ENCODE measurements around the gene CDH23. TPM values are rescaled to one million over a fixed set of nuclear protein-coding genes. Genes with fewer than 3 reads are reported as not detected.

CDH23 gene
- polyA plus RNA-seq, 1 donor (not counting 4 experiments of a cell fraction or from before 2014, with no cell fraction given), result 0.01 TPM

- no peaks in the 10 kb centered on the region for H3K9me1 ChIP-seq (ENCODE audit: control insufficient read depth, extremely low read depth, insufficient read depth, low read length)
- H2AFZ ChIP-seq (ENCODE audit: control insufficient read depth, low read length), result no peak overlapping the region
- no peaks in the 10 kb centered on the region for H3K36me3 ChIP-seq (ENCODE audit: control insufficient read depth in 2 of 2, extremely low read depth in 1 of 2, insufficient read depth in 2 of 2, low read length in 2 of 2)
- no peak for DNase-seq (ENCODE audit: low read depth, low spot score)
- FAIRE-seq, result no peak
- H3K27ac ChIP-seq (ENCODE audit: control insufficient read depth, insufficient read depth, low read length), result no peak overlapping the region
- no peak overlapping the region for H3K9ac ChIP-seq (ENCODE audit: control insufficient read depth, extremely low read depth, insufficient read depth, low read length)
- no peaks in the 10 kb centered on the region for H4K20me1 ChIP-seq (ENCODE audit: control insufficient read depth, extremely low read depth, insufficient read depth, low read length)
- peaks cover 13% of the 10 kb centered on the region for H3K4me1 ChIP-seq (ENCODE audit: control insufficient read depth, extremely low read depth, insufficient read depth, low read length)
- no peak overlapping the region for H3K4me3 ChIP-seq (ENCODE audit: control insufficient read depth in 2 of 3, extremely low read depth in 1 of 3, insufficient read depth in 2 of 3, low read depth in 1 of 3, low read length in 3 of 3)
- H3K9me3 ChIP-seq (ENCODE audit: control insufficient read depth, low read depth, low read length), result no peaks in the 10 kb centered on the region
- H3K79me2 ChIP-seq (ENCODE audit: control insufficient read depth, insufficient read depth, low read length), result no peaks in the 10 kb centered on the region
- no peaks in the 10 kb centered on the region for H3K27me3 ChIP-seq (ENCODE audit: control insufficient read depth, extremely low read depth, insufficient read depth, low read length)
- no peak for TF ChIP-seq CTCF (optimal IDR thresholded peaks at IDR 0.05 in 1 of 3, IDR thresholded peaks at IDR 0.05 in 1 of 3, conservative IDR thresholded peaks at IDR 0.05 in 1 of 3; ENCODE audit: extremely low read depth in 1 of 3, insufficient read depth in 2 of 3, low read length in 3 of 3)
- no peak for TF ChIP-seq EZH2 (IDR thresholded peaks at IDR 0.05; ENCODE audit: low read length)
- dilution Hi-C loops (cut with MboI; ENCODE audit: extremely low pct_ligation_motif_present, low sequenced_read_pairs), result no loop called here
- no peak overlapping the region for H3K4me2 ChIP-seq (ENCODE audit: control insufficient read depth, extremely low read depth, insufficient read depth, low read depth, low read length)
Measured at GRCh38 chr10:71718165-71718698, 321.5 kb downstream of the CDH23 start.

- DNase-seq (ENCODE audit: low read depth, low spot score) (no peak), FAIRE-seq (no peak)
- peaks cover 8% of the 10 kb centered on the region for H3K4me1 ChIP-seq (ENCODE audit: control insufficient read depth, extremely low read depth, insufficient read depth, low read length)
- dilution Hi-C loops (cut with MboI; ENCODE audit: extremely low pct_ligation_motif_present, low sequenced_read_pairs), result no loop called here
- no peaks in the 10 kb centered on the region for H3K27me3 ChIP-seq (ENCODE audit: control insufficient read depth, extremely low read depth, insufficient read depth, low read length)
- no peak overlapping the region for H3K4me2 ChIP-seq (ENCODE audit: control insufficient read depth, extremely low read depth, insufficient read depth, low read depth, low read length)
- no peaks in the 10 kb centered on the region for H3K79me2 ChIP-seq (ENCODE audit: control insufficient read depth, insufficient read depth, low read length)
- H3K9me1 ChIP-seq (ENCODE audit: control insufficient read depth, extremely low read depth, insufficient read depth, low read length), result no peaks in the 10 kb centered on the region
- H3K9me3 ChIP-seq (ENCODE audit: control insufficient read depth, low read depth, low read length), result no peaks in the 10 kb centered on the region
- no peak for TF ChIP-seq EZH2 (IDR thresholded peaks at IDR 0.05; ENCODE audit: low read length)
- TF ChIP-seq CTCF (optimal IDR thresholded peaks at IDR 0.05 in 1 of 3, IDR thresholded peaks at IDR 0.05 in 1 of 3, conservative IDR thresholded peaks at IDR 0.05 in 1 of 3; ENCODE audit: extremely low read depth in 1 of 3, insufficient read depth in 2 of 3, low read length in 3 of 3), result no peak
- no peak overlapping the region for H3K9ac ChIP-seq (ENCODE audit: control insufficient read depth, extremely low read depth, insufficient read depth, low read length)
- no peak overlapping the region for H2AFZ ChIP-seq (ENCODE audit: control insufficient read depth, low read length)
- no peaks in the 10 kb centered on the region for H4K20me1 ChIP-seq (ENCODE audit: control insufficient read depth, extremely low read depth, insufficient read depth, low read length)
- no peak overlapping the region for H3K27ac ChIP-seq (ENCODE audit: control insufficient read depth, insufficient read depth, low read length)
- no peaks in the 10 kb centered on the region for H3K36me3 ChIP-seq (ENCODE audit: control insufficient read depth in 2 of 2, extremely low read depth in 1 of 2, insufficient read depth in 2 of 2, low read length in 2 of 2)
- no peak overlapping the region for H3K4me3 ChIP-seq (ENCODE audit: control insufficient read depth in 2 of 3, extremely low read depth in 1 of 3, insufficient read depth in 2 of 3, low read depth in 1 of 3, low read length in 3 of 3)
Measured at GRCh38 chr10:71719042-71719441, 322.3 kb downstream of the CDH23 start.
